NCI-H2196 (cell line): ENCODE data around the gene CCDC60.

Experiments
- DNase-seq: peaks from one replicate; lab custom pipeline; 2025; ENCODE audit not compliant: unreplicated experiment; lab: John Stamatoyannopoulos, UW

The CCDC60 gene

DNA sequence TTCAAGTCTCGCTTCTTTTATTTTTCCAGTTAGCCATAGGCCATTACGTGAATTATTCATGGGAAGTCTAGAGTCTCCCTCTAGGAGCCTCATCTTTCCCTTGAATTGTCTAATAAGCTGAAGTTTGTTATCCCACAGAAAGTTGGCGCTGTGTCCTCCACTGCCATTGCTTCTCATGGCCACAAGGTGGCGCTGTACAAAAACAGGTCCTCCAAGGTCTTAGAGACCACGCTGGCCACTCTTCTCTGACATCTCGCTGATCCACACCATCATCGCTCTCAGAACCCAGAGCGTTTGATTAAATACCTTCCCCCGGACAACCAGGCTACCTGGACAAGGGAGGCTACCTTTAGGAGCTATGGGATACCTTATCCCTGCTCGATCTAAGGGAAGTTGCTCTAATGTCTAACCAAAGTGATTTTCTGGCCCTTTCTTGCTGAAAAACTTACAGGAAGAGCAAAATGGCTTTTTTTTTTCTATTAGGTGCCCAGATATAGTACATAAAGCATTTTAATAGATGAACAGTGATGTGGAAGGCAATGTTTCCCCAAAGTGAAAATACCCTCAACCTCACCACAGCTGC is 110.0 kb downstream of the CCDC60 start:
- peak; percentile 24 for DNase-seq

DNA sequence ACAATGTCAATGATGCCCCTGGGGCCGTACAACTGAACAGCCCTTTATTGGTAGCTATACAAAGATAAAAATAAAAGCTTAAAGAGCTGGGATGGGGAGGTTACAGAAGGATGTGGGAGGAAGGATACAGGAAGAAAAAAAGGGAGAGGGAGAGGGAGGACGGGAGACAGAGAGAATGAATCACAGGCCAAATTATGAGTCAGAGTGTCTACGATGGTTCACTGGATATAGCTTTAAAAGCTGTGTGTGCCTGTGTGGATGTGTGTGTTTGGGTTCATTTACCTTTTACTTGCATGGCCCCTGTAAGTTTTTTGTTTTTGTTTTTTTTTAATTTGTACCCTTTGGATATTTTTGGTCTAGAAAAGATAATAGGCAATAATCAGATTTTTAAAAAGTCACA is 111.9 kb downstream of the CCDC60 start:
- DNase-seq = no peak

DNA sequence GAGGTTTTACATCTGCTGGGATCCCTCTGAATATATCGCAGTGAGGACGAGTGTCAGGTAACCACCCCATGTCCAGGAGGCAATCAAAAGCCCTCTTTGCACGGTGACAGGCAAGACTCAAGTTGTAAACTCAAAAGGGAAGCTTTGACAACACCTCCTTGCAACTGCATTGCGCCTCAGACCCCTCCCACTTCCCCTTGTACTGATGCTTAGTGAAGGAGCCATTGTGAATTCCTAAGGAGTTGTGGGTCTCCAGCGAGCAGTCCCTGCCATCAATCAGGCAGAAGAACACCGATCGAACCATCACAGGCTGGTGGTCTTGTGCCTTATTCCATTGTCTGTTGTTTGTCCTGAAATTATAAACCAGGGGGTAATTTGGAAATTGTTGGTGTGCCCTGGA is 112.6 kb downstream of the CCDC60 start:
- no peak for DNase-seq

DNA sequence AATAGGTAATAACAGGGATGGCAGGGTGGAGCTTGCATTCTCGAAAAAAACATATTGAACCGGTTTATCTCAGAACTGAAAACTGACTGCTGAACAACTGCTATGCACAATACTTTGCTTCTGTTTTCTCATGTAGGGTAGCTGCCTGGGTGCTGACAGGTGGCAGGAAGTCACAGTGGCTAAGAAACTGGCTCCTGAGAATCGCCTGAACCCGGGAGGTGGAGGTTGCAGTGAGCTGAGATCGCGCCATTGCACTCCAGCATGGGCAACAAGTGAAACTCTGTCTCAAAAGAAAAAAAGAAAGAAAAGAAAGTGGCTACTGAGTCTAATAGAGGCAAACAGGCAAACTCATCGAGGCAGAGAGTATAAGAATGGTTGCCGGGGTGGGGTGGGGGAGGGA is 113.1 kb downstream of the CCDC60 start:
- no peak for DNase-seq

DNA sequence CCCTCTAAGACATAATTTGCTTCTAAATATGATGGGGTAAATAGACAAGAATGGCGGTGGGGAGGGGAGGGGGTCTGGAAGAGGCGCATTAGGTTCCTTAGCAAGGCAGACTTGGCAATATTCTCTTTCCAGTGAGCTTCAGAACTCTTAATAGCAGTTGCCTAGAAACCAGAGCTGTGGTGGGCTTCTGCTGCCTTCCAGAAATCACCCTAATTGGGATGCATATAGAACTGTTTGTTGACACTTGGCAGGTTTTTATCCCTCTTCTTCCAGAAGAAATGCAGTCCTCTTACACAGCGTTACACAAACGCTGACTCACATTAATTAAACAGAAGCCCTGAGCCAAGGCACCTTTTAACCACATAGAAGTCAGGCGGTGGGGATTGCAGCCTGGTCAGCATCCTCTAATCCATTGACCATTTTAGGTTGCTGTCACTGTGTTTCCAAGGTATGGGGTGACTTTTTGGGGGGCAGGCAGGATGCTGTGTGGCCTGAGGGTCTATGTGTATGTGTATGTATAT is 114.1 kb downstream of the CCDC60 start:
- DNase-seq = no peak

DNA sequence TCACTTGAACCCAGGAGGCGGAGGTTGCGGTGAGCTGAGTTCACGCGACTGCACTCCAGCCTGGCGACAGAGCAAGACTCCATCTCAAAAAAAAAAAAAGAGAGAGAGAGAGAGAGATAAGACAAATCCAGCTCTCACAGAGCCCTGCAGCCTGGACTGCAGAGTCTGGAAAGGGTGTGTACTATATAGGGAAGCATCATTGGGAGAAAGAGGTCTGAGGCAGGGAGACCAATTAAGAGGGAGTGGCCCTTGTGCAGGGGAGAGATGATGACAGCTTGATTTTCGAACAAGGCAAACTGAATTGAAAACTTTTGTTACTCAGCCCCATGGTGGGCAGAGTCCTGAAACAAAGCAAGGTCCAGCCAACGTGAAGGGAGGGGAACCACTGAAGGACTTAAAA is 116.2 kb downstream of the CCDC60 start:
- no peak for DNase-seq

DNA sequence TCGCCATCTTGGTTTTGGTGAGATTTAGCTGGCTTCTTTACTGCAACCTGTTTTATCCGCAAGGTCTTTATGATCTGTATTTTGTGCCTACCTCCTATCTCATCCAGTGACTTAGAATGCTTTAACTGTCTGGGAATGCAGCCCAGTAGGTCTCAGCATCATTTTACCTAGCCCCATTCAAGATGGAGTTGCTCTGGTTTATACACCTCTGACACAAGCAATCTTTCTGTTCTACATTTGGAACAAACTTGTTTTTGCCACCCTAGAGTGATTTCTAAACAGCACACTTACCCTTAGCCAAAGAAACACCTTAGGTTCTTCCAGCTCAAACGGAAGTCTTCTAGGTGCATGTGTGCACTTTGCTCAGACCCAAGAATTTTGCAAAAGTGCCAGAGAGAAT is 122.3 kb downstream of the CCDC60 start:
- DNase-seq = no peak

DNA sequence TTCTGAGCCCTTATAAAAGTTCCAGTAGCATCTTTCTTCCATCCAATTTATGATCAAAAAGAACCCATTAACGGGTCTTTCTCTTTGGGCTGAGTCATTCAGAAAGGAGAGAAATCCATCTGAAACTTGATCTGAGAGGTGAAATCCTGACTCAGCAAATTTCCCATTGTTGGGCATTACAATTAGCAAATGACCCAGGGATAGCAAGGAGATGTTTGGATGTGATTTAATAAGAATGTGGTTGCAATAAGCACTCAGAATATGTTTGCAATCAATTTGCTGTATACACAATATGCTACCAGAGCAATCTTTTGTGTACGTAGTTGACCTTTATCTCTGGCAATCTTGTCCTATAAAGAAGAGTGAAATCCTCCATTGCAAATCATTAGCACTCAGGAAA is 122.7 kb downstream of the CCDC60 start:
- no peak for DNase-seq

DNA sequence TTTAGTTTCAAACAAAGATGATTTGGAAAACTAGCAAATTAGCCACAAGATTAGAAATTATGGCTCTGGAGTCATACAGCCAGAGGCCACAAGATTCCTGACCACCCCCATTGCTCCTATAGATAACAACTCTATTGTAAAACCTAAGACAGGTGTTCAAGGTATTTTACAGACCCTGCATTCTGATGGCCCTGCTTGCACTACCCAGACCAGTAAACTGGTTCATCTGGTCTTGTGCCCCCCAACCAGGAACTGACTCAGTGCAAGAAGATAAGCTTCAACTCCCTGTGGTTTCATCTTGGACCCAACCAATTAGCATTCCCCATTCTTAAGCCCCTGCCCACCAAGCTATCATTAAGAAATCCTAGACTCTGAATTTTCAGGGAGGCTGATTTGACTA is 125.0 kb downstream of the CCDC60 start:
- no peak for DNase-seq

DNA sequence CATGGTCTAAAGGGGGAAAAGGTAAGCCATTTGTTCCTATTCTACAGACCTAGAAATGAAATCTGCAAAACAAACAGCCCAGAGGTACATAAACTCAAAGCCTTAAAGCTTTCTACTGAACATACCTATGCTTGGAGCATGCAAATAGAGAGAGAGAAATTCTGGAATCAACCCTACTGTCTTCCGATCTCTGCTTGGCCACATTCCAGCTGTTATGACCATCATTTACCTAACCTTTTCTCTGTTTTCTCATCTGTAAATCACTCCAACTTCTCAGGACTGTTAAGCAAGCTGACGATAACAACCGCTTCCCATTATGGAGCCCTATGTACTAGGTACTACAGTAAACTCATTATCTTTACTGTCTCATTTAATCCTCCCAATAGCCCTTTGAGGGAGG is 126.3 kb downstream of the CCDC60 start:
- no peak for DNase-seq

DNA sequence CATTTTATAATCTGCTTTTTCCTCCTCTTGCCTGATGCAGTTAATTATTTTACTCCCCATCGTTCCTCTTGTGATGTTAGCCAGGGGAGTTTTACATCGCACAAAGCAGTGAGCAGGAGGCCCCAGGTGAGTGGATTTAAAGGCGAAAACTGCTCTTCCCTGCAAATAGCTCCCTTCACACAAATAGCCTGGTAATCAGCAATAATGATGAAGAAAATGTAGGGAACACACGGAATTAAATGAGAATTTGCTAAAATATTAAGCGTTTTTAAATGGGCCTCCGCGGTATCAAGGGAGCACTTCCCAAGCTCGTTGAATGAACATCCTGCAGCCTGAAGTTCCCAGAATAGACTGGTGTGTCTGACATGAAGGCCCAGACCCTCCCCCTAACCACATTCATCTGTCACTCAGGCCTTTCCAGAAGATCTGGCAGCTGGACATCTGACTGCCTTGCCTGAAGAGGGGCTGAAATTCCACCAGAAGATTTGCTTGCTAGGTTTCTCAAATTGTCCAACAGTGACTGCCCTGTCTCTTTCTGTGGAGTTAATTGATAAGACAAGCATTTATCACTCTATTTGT is 127.2 kb downstream of the CCDC60 start:
- no peak for DNase-seq

DNA sequence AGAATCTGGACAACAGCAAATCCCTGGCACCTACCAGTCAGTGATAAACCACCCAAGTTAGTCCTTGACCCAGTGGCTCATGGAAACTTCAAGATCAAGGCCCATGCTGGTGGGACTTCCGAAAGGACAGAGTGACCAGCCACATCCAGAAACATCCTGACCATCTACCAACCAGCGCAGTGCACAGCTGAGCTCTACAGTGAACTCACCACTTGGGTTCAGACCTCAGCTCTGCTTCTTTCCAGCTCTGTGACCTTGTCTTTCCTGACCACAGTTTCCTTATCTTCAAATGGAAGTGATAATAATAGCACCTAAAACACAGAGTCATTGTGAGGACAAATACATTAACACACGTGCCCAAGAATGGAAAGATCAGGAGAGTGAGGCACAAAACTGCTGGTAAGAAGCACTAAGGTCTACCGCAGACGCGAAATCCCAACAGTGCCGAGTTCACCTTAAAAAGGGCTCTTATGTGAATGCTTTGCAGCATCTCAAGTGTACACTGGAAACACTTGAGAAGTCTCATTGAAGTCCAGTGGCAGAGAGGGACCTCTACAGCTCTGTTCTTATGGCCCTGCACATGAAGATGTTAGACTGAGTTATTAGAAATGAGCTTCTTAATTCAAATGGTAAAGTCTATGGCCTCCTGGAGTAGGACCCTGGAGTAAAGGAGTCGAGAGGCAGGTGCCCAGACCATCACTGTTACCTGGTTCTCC is 128.8 kb downstream of the CCDC60 start:
- DNase-seq = no peak

DNA sequence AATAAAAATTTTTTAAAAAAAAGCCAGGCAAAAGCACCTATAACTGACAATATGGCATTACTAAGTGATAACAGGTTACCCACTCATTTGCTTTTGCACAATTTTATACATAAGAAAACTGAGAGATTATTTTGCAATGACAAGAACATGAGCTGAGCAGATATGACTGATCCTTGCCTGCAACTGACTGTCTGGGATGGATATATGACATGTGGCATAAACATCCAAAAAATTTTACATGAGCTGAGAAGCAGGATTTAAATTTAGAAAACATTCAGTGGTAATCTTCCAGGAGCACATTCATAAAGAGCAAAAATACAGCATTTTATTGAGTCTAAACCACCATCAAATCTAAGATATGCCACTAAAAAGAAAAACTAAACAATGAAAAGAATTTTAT is 133.8 kb downstream of the CCDC60 start:
- DNase-seq = no peak

DNA sequence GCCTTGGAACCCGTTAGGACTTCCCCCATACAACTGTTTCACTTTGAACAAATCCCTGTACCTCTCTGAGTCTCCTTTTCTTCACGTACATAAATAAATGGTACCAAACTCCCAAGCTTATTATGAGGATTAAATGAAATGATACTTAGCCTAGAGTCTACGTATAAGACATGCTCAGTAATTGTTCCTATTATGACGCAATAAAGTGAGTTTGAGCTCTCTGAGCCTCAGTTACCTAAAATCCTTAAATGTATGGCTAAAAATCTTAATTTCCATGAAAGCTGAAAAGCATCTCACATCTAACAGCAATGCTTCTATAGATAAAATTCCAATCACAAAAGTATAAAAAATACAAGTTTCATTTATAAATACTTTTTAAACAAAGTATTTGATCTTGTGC is 141.1 kb downstream of the CCDC60 start:
- DNase-seq = no peak

DNA sequence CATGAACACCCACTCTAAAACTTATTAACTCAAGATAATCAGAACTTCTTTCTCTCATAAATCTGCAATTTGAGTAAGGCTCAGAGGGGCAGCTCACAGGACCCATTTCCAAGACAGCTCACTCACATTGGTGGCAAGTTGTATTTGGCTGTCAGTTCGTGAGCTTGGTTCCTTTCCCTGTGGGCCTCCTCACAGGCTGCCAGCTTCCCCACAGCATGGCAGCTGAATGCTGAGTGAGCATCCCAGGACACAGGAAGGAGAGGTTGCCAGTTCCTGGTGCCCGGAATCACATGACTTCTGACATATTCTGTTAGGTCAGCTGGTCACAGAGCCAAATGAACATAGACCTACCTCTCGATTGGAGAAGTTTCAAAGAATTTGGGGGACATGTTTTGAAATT is 142.4 kb downstream of the CCDC60 start:
- DNase-seq = no peak

DNA sequence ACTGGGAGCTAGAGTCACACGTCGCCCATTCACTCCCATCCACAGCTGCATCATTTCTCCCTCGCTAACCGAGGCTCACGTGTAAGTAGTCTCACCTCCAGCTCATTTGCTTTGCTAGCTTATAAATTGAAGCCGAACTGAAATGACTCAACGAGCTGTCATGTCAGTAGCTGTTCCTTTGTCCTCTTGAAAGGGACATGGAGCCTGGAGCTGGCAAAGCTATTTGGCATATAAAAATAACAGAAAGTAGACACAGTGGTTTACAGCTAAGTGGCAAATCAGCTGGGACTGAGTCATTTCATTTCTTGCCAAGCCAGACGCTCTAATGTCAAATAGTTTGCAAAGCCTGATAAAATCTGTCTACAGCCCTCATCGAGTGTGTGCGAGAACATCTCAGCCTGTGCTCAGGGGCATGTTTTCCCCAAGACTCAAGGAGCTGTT is 144.6 kb downstream of the CCDC60 start:
- DNase-seq = peak; percentile 30

DNA sequence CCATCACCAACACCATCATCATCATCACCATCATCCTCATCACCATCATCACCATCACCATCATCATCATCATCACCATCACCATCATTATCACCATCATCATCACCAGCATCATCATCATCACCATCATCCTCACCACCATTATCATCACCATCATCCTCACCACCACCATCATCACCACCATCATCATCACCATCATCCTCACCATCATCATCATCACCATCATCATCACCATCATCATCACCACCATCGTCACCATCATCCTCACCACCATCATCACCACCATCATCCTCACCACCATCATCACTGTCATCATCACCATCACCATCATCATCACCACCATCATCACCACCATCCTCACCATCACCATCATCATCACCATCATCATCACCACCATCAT is 146.0 kb downstream of the CCDC60 start:
- no peak for DNase-seq

DNA sequence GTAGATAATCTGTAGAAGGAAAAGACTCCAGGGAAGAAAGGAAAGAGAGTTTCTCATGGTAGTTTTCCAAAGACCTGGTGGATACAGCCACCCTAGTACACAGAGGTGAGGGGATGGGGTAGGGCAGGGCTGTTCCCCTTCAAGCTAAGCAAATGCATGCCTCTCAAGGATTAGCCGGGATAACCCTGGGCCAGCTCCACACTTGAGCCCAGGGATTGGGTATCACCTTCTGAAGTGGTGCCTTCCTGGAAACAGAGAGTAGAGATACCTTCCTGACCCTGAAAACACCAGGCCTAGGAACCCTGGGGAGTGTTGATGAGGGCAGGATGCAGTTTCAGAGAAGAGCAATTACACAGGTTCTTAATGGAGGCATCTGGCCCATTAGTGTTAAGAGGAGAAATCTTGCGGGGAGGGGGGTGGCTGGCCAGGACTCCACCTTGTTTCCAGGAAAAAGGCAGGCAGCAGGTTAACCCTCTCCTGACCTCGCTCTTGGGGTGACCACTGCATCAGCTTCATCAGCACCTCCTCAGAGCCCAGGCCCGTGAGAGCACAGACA is 152.1 kb downstream of the CCDC60 start:
- no peak for DNase-seq

DNA sequence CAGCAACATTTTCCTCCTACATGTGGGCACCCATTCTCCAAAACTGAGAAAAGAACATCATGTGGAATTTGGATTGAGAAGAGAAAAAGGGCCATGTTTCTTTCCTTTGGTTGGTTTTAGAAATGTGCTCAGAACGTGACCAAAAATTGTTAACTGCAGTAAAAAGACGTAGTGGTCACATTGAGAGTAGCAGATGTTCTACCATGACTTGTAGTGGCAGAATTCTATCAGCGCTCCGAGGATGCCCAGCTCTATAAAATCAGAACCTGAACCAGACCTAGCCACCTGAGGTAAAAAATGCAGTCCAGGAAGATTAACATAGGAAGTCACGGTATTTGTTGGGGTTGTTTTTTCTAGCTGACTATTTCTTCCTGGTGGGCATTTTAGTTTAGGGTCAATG is 157.3 kb downstream of the CCDC60 start:
- DNase-seq = no peak

DNA sequence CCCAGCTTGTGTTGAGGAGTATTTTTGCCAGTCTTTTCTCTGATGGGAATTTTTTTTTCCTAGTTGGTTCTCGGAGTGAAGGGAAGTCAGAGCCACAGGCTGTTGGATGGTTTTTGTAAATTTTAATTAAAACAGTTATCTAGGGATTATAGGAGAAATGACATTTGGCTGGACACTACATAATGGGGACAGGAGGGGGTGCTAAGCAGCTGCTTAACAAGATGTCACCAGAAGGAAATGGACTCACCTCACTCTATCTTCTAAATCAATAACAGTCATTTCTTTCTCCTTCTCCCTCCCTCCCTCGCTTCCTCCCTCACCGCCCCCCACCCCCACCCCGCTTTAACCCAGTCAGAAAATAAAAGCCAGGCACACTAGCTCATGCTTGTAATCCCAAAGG is 165.7 kb downstream of the CCDC60 start:
- DNase-seq = no peak

DNA sequence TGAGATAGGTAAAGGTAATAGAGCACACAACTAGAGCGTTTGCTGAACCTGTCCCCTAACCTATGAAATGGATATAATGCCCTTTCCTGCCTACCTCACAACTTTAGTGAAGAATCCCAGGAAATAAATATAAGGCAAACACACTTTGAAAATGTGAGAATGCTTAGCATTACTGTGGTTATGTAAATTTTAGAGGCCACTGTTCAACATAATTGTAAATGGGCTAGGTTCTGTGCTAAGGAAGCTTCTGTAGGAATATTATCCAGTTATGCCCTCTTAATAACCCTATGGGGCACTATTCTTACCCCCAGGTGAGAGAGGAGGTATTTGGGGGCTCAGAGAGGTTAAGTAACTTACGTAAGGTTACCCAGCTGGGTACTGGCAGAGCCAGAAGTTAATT is 166.5 kb downstream of the CCDC60 start:
- DNase-seq = no peak

DNA sequence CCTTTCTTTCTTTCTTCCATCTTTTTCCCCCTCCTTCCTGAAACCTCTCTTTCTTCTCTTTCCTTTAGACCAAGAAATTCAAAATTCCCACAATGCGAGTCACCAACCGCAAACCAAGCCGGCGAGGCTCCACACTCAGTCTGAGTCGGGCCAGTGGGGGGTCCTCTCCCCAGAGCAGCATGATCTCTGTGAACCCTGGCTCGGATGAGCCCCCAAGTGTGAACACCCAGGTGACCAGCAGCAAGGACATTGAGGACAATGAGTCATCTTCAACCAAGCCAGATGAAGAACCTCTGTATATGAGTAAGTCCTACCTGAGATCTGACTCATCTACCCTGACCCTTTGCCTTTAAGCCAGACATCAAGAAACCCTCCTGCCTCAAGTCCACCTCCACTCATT is 170.5 kb downstream of the CCDC60 start:
- DNase-seq = no peak
